ENCODE measurements around the gene PRSS1.
"Not testable (repeated sequence)": the region's sequence is repeated elsewhere in the genome, so short reads cannot be mapped to it uniquely, and the experiment has no call there.

PRSS1 gene

DNA sequence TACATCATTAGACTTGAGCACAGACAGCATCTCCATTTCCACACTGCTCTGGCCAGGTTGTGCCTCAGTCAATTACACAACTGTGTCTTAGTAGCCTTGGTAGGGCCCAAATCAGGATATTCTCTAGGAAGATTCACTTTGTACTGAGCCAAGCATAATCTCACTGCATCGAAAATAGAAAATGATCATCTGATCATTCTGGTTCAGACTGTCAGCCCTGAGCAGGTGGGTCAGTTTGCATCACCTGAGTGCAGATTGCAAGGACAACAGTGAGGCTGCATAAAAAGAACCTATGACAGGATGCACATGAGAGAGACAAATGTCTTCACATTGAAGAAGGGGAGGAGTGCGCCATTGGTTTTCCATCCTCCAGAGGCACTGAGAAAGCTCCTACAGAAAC, 862 bp upstream of the PRSS1 start:
- not testable (repeated sequence) for DNase-seq

DNA sequence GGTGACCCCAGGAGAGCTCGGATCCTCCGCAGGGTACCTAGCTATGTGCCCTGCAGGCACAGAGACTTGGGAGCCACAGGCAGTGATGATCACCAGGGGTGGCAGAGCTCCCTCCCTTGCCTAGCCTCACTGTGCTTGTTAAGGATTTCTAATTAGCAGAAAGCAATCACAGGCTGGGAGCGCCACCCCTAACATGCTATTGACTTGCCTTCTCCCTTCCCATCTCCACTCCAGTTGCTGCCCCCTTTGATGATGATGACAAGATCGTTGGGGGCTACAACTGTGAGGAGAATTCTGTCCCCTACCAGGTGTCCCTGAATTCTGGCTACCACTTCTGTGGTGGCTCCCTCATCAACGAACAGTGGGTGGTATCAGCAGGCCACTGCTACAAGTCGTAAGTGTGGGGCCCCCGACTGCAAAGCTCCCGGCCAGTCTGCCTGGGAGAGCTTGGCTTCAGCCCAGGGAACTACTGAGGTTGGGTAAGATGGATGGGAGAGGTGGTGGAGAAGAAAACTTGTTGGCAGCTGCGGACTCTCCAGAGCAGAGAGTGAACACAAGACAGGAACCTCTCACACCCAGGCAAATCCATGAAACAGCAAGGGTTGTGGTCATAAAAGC, 1.2 kb downstream of the PRSS1 start:
- no peak for DNase-seq

DNA sequence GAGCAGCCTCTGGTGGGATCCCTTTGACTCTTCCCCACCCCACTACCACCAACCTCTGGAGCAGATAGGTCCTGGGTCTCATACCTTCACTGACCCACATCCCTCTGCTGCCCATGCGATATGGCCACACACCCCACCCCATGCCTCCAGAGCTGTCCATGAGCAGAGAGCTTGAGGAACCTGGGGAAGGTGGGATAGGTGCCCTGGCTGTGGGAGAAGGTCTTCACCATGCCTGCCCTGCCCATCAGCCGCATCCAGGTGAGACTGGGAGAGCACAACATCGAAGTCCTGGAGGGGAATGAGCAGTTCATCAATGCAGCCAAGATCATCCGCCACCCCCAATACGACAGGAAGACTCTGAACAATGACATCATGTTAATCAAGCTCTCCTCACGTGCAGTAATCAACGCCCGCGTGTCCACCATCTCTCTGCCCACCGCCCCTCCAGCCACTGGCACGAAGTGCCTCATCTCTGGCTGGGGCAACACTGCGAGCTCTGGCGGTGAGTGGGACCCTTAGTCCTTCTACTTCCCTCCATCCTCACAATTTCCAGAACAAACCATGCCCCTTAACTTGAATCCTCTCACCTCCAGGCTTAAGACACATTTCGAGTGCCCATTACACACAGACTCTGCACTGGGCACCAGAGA, 2.4 kb downstream of the PRSS1 start:
- DNase-seq, result not testable (repeated sequence)

DNA sequence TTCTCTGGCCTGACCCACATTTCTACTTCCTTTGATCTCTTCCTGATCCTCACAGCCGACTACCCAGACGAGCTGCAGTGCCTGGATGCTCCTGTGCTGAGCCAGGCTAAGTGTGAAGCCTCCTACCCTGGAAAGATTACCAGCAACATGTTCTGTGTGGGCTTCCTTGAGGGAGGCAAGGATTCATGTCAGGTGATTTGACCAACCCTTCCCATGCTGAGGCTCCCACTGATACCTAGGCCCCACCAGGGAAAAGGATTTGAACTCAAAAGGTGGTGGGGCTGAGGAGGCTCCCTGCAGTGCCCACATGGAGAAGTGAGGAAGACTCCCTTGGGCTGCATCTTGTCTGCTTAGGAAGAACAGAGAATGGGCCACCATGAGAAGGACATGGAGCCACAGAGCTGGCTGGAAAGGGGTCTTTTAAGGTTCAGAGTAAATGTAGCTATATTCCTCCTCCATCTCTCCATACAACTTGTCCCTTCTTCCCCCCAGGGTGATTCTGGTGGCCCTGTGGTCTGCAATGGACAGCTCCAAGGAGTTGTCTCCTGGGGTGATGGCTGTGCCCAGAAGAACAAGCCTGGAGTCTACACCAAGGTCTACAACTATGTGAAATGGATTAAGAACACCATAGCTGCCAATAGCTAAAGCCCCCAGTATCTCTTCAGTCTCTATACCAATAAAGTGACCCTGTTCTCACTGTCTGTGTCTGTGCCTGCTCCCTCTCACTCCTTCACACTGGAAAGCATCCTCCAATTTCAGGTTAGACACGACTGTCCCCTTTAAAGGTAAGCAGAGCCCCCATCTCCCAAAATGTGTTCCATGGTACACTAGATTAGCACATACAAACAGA, 3.3 kb downstream of the PRSS1 start:
- DNase-seq, result no peak

DNA sequence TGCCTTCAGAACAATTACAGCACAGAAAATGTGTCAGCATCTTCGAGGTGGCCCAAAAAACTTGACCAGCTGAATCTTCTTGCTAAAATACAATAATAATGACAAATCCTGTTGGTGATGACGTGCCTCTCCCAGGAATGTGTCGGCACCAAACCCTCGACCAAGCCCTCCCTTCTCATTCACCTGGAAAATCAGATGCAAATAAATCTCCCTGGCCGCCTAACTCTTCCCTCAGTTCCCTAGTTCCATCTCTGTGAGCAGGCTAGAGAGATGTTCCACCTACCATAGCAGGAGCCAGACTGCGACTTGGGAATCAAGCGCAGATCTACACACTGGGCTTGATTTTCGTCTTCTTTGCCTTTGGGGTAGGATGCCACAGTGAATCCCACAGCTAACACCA, 4.1 kb downstream of the PRSS1 start:
- no peak for DNase-seq

DNA sequence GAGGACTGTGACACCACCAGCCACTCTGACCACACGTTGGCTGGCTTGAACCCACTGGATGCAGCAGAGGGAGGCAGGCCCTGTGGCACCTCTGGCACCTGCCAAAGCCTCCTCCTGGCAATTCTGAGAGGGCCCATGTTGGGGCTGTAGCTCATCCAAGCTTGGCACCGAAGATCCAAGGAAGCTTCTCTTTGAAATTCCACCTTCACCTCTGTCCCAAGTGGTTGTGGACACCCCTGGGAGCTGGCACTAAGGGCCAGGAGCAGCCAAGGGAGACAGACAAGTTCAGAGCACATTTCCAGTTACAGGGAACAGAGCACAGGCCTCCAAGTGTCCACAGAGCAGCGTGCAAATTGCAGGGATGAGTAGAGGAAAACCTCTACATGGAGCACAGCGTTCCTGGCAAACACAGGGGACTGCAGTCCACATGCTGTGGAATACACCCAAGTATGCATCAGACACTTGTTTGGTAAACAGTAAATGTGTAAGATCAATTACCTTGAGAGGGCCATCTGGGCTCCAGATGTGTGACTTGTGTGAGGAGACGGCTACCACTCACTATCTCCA, 4.7 kb downstream of the PRSS1 start:
- not testable (repeated sequence) for DNase-seq

DNA sequence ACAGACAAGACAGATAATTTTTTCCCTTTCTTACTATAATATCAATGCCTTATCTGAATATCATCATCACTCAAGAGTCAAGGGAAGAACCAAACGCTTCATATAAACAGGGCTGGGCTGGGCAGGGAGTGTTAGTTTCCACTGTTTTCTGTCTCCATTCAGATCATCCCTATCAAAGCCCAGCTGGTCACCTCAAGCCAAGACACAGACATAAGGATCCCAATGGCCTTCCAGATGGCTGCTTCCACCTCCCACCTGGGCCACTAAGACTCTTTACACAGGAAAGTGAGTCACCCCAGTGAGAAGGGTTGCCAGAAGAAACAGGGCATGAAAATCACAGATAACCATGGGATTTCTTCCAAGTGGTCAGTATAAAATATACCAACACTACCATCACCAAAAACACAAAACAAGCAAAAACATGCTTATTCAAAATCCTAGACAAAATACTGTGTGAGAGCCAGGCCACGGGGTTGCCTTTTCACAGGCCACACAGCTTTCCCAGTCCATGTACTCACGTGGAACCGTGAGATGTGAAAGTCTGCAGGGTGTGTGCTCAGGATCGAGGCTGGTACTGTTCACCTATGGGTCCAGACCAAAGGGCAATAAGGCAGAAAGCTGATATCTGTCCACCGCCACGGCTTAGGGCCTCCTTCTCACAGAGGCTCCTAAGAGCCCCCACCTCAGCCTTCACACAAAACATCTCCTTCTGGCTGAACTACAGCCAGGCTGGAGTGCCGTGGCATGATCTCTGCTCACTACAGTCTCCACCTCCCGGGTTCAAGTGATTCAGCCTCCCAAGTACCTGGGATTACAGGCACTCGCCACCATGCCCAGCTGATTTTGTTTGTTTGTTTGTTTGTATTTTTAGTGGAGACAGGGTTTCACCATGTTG, 5.7 kb downstream of the PRSS1 start:
- no peak for DNase-seq

DNA sequence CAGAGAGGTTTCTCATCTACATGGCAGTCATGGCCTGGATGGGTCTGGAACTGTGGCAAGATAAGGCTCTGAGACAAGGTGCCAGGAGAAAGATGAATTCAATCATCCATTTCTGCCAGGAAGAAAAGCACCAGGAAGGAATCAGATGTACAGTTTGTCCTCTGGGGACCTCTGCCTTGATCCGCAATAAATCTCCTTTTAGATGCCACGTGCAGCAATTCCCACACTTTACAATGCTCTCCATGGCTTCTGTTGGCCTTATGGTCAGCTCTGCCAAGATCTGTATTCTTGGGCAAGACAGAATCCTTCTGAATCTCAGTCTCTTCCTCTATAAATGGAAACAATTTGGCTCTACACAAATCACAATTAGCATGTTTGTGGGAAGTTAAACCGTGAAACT, 9.0 kb downstream of the PRSS1 start:
- DNase-seq, result not testable (repeated sequence)

DNA sequence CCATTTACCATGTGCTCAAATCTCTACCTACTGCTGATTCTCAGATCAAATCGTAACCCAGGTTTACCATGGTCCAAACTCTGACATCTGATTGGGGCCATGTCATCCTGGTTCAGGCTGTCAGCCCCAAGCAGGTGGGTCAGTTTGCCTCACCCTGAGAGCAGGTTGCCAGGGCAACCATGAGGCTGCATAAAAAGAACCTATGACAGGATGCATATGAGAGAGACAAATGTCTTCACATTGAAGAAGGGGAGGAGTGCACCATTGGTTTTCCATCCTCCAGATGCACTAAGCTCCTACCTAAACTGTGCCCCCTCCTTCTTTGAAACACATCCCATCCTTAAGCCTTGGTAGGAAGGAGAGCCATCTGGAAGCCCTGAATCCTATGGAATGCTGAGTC, 10.2 kb downstream of the PRSS1 start:
- no peak for DNase-seq

DNA sequence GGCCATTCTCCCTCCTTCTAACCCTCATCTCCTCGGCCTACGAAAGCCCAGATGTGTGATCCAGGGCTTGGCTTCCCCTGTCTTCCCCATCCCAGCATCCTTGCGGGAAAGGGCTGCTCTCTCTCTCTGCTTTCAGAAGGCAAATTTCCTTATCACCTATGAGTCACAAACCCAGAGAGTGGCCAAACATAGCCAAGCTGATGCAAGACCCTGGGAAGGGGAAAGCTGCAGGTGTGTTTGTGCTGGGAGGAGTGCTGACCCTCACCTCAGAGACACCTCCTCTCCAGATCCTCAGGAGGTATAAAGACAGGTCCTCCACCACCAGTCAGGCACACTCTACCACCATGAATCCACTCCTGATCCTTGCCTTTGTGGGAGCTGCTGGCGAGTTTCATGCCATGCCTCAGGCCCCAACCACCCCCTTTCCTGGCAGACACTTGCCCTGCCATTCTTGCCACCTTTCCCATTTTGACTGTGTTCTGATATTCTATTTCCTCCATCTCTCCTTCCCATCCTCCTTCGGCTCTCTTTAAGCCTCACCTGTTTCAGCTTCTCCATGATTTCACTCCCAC, 10.9 kb downstream of the PRSS1 start:
- DNase-seq, result no peak

DNA sequence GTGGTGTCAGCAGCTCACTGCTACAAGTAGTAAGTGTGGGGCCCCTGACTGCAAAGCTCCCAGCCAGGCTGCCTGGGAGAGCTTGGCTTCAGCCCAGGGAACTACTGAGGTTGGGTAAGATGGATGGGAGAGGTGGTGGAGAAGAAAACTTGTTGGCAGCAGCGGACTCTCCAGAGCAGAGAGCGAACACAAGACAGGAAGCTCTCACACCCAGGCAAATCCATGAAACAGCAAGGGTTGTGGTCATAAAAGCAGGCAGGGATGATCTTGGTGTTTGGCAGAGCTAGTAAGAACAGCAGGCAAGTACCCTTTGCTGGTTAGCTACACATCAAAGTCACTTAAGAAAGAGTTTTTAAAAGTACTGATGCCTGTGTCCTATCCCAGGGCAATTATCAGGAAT, 12.3 kb downstream of the PRSS1 start:
- DNase-seq, result not testable (repeated sequence)

DNA sequence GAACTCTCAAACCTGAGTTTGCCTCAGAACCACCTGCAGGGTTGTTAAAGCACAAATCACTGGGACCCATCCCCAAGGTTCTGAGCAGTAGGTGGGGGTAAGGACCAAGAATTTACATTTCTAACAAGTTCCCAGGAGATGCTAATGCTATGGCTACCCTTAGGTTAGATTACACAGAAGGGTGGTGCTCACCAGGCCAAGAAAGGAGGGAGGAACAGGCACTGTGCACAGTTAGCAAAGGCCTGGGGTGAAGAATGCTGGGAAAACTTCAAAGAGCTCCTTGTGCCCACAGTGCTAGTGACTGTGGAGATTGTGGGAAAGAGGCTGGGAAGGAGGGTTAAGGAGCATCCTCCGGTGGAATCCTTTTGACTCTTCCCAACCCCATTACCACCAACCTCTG, 12.8 kb downstream of the PRSS1 start:
- DNase-seq, result no peak

DNA sequence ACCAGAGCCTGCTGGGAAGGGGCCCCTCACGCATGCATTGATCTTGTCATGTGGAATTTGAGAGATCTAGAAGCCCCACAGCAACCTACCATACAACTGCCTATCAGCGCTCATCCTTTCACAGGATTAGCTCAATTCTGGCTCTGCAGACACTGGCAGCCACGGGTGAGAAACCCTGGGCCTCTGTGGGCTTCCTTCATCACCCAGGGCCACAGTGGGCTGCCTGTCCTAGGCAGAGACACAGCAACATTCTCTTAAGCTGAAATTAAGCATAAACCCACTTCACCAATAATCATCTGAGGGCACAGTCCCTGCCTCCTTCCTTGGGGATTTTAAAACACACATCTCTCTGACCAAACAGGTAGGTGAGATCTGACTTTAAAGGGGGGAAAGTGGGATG, 18.2 kb downstream of the PRSS1 start:
- DNase-seq, result no peak

DNA sequence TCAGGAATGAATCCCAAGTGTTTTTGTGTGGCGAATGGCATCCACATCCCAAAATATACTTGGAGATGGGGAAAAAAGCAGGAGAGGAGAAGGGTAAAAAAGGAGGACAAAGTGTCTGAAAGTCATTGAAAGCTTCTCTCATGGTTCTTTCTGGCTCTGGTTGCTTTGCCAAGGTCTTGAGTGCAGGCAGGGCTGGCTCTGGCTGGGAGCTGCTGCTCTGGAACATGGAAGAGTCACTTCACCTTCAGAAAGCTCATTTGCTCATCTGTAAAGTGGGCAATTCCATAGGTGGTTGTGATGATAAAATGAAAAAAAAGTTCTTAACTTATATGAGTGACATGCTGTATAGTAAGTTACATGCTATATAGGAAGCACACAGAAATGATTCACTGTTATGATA, 18.6 kb downstream of the PRSS1 start:
- DNase-seq, result no peak

DNA sequence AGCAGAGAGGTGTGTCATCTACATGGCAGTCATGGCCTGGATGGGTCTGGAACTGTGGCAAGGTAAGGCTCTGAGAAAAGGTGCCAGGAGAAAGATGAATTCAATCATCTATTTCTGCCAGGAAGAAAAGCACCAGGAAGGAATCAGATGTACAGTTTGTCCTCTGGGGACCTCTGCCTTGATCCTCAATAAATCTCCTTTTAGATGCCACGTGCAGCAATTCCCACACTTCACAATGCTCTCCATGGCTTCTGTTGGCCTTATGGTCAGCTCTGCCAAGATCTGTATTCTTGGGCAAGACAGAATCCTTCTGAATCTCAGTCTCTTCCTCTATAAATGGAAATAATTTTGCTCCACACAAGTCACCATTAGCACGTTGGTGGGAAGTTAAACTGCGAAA, 19.6 kb downstream of the PRSS1 start:
- DNase-seq, result not testable (repeated sequence)

DNA sequence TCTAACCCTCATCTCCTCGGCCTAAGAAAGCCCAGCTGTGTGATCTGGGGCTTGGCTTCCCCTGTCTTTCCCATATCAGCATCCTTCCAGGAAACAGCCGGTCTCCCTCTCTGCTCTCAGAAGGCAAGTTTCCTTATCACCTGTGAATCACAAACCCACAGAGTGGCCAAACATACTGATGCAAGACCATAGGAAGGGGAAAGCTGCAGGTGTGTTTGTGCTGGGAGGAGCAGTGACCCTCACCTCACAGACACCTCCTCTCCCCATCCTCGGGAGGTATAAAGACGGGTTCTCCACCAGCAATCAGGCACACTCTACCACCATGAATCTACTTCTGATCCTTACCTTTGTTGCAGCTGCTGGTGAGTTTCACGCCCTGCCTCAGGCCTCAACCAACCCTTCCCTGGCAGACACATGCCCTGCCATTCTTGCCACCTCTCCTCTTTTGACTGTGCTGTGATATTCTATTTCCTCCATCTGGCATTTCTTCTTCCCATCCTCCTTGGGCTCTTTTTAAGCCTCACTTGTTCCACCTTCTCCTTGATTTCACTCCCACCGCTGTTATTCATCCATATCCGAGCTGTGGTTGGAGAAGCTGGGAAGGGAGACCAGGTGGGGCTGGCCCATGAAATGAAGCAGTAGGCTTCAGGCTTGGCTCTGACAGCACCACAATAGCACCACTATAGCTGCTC, 21.5 kb downstream of the PRSS1 start, which contains the start of gene PRSS2:
PRSS2 (plus strand) TSS at position 310 of the 692 bp plus-strand sequence; CDS start at position 323, 13 bp downstream.
- DNase-seq, result no peak

DNA sequence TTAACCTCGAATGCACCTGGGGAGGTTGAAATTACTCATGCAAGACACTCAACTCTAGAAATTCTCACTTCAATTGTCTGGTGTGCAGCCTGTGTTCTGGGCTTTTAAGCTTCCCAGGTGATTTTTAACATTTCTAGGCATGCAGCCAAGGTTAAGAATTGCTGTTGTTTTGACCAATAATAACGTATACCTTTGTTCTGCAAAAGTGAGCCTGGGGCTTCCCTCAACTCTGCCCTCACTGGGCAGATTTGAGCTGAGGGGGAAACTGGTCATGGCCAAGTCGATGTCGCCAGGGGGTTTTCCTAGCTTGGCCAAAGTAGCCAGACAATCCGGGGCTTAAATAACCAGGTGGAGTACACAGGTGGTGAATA, 22.1 kb downstream of the PRSS1 start:
- no peak for DNase-seq

DNA sequence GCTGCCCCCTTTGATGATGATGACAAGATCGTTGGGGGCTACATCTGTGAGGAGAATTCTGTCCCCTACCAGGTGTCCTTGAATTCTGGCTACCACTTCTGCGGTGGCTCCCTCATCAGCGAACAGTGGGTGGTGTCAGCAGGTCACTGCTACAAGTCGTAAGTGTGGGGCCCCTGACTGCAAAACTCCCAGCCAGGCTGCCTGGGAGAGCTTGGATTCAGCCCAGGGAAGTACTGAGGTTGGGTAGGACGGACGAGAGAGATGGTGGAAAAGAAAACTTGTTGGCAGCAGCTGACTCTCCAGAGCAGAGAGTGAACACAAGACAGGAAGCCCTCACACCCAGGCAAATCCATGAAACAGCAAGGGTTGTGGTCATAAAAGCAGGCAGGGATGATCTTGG, 22.8 kb downstream of the PRSS1 start:
- no peak for DNase-seq

DNA sequence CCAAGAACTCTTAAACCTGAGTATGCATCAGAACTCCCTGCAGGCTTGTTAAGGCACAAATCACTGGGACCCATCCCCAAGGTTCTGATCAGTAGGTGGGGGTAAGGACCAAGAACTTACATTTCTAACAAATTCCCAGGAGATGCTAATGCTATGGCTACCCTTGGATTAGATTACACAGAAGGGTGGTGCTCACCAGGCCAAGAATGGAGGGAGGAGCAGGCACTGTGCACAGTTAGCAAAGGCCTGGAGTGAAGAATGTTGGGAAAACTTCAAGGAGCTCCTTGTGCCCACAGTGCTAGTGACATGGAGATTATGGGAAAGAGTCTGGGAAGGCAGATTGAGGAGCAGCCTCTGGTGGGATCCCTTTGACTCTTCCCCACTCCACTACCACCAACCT, 23.4 kb downstream of the PRSS1 start:
- DNase-seq, result no peak

DNA sequence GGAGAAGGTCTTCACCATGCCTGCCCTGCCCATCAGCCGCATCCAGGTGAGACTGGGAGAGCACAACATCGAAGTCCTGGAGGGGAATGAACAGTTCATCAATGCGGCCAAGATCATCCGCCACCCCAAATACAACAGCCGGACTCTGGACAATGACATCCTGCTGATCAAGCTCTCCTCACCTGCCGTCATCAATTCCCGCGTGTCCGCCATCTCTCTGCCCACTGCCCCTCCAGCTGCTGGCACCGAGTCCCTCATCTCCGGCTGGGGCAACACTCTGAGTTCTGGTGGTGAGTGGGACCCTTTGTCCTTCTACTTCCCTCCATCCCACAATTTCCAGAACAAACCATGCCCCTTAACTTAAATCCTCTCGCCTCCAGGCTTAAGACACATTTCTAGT, 24.0 kb downstream of the PRSS1 start:
- no peak for DNase-seq

DNA sequence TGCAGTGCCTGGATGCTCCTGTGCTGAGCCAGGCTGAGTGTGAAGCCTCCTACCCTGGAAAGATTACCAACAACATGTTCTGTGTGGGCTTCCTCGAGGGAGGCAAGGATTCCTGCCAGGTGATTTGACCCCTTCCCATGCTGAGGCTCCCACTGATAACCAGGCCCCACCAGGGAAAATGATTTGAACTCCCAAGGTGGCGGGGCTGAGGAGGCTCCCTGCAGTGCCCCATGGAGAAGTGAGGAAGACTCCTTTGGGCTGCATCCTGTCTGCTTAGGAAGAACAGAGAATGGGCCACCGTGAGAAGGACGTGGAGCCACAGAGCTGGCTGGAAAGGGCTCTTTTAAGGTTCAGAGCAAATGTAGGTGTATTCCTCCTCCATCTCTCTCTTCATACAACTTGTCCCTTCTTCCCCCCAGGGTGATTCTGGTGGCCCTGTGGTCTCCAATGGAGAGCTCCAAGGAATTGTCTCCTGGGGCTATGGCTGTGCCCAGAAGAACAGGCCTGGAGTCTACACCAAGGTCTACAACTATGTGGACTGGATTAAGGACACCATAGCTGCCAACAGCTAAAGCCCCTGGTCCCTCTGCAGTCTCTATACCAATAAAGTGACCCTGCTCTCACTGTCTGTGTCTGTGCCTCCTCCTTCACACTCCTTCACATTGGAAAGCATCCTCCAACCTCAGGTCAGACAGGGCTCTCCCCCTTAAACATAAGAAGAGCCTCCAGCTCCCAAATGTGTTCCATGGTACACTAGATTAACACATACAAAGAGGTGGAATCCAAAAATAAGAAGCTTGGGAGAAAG, 24.9 kb downstream of the PRSS1 start:
- DNase-seq, result no peak
